ENCODE data around the gene OSGEP.

Gene OSGEP

DNA sequence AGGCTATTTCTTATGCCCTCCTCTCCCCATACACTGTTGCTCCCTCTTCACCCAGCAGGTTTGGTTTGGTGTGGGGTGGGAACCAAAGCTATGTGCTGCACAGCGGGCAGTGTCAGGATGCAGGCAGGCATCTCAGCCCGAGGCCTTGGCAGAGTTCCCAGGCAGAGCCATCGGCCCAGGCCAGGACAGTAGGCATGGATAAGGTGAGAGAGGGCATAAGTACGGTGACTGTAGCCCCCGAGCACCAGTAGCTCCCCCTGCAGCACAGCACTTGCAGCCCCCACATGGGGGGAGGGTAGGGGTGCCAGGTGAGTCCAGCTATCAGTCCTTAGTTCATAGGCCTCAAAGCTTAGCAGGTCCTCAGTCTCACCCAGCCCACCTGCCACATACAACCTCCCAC is 25.8 kb downstream of the OSGEP start:
- no peak for DNase-seq

DNA sequence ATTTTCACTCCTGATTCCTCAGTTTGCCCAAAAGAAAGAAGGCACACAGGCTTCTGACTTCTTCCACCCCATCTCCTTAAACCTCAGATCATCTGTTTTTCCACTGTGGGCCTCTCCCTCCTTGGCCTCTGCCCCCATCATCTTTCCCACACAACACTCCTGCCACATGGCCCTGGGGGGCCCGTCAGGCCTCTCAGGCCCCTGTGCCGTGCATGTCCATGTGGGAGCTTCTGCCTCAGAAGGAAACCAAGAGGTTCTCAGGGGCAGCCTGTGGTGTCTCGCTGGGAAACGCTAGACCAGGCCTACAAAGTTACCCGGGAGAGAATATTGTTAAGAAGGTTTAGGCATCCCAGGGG is 26.6 kb downstream of the OSGEP start:
- no peak for DNase-seq

DNA sequence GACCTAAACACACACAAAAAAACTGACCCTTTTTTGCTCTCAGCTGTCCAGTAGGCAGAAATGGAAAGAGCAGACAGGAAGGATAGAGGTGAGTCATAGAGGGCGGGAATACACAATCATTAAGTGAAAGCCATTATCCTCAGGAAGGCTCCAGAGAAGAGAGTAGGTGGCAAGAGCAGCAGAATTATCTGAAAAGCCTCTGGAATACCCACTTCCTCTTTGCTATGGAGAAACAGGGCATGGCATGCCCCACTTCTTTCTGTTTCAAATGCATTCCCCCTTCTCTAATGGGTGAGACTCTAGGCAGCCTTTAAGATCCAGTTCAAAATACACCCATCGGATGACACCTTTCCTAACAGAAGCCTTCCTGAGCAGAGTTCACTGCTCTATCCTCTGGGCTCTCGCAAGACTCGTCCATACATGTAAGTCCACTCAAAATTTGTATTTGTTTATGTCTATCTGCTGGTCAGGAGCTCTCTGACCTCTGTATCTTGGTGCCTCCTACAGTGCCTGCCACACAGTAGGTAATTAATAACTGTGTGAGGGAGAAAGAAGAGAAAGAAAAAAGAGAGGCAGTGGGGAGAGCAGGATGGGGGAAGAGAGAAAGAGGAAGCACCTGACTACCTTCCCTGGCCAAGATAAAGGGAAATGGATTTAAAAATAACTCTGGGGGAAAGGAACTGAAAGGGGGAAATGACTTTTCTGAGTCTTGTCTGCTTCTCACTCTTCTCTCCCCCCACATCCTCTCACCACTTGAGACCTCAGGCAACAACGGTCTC is 27.2 kb downstream of the OSGEP start:
- peak; percentile 62 for DNase-seq

DNA sequence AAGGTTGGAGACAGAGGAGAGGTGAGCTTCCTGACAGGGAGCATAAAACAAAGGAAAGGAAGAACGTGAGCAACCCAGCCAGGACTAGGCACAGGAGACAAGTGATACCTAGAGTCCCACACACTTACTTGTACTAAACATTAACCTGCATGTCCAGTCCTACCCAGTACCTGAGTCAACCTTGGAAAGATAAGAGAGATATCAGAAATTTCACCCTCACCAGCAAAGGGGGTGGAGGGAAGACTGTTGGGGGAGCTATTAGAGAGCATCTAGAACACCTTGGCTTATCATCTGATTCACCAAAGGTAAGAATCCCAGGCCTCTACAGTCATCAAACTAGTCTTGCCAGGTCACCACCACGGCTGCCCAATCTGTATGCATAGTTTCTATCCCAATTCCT is 29.8 kb downstream of the OSGEP start:
- no peak for DNase-seq

DNA sequence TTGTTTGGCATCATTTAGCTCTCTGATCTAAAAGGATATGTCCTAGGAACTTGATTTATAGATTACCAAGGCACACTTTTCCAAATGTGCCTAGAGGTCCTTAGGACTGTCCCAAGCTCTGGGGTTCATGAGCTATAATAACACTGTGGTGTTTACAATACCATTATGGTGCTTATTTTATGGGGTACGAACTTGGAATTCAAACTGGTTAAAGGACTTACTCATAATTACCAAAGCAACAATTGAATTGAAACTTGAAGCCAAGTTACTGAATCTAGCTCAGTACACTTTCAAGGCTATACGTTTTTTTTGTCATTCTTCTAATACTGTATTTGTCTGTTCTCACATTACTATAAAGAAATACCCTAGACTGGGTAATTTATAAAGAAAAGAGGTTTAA is 31.7 kb downstream of the OSGEP start:
- DNase-seq, result no peak

DNA sequence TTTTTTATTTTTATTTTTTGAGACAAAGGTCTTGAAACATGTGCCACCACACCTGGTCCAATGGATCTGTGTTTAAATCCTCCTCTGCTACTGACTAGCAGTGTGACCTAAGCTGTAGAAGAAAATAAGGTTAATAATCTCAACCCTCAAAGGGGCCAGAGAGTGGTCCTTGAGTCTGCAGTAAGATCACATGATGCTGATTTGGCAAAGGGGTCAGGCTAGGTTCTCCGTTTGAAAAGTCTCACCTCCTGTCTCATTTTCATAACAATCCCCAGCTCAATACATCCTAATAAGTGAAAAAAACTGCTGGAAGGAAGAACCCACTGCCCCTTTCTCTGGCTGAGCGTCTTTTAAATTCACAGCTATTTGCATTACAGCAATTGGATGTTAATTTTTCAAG is 33.3 kb downstream of the OSGEP start:
- DNase-seq, result no peak

DNA sequence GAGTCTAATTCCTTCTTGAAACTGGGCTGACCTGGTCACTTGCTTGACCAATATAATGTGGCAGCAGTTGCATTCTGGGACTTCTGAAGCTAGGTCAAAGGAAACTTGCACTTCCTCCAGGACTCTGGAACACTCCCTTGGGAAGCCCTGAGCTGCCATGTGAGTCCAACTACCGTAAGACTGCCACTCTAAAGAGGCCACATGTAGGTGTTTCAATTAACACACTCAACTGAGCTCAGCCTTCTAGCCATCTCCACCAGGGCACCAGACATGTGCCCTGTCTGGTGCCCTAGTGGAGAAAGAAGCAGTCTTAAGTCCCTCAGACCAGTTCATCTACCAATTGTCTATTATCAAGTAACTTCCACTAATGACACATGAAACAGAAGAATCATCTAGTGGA is 35.2 kb downstream of the OSGEP start:
- no peak for DNase-seq

DNA sequence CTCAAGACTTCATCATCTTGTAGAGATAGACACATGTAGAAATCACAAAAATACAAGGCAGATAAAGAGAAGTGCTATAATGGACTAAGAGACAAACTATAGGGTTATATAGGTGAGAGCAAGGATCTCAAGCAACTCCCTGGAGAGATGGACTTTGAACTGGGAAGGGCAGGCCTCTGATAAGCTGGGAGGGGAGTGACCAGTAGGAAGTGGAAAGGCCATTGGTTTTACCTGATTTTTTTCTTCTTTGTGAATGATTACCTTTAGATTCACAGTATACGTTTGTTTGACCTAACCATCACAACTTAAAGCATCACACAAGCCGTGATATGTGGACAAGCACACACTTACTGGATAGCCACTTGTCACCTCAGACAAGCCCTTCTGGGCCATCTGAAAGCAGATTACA is 36.1 kb downstream of the OSGEP start:
- no peak for DNase-seq

DNA sequence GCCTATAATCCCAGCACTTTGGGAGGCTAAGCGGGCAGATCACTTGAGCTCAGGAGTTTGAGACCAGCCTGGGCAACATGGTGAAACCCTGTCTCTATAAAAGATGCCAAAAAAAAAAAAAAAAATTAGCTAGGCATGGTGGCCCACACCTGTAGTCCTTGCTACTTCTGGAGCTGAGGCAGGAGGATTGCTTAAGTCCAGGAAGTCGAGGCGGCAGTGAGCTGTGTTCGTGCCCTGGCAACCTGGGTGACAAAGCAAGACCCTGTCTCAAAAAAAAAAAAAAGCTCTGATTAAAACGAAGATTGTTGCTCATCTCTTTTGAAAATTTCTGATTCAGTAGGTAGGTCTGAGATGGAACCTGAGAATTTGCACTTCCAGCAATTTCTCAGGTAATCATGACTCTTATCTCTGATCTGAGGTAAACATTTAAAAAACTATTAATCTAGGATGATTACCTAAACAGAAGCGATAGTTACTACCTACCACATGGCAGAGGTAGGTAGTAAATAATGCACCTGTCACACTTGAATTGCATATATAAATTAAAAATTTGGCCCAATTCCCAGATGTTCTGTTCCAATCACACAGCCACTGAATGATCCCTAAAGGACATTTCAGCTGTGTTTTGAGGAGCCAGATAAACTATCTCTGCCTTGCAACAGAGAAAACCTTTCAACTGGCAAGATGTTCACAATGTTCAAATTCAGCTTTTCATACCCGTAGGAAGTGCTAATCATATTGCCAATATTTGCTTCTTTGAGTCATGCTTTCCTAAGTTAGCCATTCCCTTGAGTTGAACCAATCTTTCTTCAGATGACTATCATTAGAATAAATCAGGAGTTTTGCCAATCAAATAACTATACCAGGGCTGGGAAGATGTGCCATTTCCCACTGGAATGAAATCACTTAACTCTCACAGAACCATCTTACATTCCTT is 37.1 kb downstream of the OSGEP start:
- DNase-seq, result no peak

DNA sequence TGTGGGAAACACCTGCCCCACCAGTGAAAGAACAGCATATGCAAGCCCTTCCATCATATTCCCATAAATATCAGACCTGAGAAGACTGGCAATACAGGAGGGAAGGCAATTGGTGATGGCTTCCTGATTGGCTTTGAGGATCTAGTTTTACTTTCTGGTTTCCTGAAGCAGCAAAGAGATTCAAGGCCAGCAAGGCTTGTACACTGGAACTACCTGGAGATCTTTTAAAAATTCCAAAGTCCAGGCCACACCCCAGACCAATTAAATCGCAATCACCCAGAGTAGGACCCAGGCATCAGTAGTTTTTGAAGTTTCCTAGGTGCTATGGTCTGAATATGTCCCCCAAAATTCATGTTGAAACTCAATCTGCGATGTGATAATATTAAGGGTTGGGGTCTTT is 38.4 kb downstream of the OSGEP start:
- DNase-seq, result no peak

DNA sequence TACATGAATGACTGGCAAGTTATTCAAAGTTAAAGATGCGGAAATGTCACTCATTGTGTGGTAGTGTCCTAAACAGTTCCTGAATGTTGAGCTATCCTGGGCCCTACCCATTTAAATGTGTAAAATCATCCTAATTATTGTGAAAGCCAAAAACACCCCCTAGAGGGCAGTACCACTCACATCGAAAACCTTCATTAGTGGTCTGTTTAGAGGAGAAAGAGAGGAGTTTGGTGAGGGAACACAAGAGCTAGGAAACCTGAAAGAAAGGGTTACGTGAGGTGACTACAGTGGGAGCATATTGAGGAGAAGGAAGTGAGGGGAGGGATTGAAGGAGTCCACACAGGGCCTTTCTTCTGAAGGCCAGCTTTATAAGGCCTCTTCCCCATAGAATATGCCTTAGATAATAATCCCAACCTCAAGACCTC is 38.8 kb downstream of the OSGEP start:
- DNase-seq, result peak; percentile 55

DNA sequence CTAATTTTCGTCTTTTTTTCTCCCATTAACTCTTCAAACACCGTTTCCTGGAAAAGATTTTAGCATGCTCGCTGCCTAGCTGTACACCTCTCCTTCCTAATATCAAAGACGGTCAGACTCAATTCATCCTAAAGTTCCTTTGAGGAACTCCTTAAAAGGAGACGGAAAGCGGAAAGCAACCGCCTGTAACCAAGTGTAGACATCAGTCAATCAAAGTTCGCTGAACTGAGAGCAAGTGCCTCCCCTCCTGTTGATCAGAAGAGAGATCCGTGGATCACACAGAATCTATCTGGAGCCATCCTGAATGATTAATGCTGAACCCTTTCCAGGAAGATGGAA is 40.9 kb downstream of the OSGEP start:
- DNase-seq, result peak; percentile 5

DNA sequence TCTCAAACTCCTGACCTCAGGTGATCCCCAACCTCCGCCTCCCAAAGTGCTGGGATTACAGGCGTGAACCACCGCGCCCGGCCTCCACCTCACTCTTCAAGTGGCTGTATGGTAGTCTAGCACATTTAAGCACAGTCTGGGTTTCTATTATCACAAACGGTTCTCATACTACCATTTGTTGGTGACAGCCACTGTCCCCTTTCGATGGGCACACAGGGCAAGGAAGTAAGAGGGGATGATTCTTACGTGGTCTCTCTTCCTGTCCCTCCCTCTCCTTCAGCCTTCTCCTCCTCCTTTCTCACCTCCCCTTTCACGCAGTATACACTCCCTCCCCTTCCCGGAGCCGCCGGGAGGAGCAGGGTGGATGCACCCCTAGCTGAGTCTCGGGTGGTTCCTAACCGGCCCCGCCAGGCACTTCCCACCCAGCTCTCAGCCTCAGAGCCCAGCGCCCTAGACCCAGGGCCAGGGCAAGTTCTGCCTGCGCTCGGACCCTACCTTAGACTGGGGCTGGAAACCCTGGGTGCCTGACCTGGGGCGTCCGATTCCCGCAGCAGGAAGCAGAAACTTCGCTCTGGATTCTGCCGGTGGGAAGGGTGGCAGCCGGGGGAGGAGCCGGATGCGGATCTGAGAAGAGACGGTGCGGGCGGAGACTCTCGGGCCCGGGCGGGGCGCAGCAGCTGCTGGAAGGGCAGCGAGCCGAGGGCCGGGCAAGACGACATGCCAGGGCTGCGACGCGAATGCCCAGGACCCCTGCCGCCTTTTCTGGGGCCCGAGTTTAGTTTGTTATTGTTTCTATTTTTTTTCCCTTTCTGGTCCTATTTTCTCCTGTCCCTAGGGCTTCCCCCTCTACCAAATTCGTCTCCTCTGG is 41.5 kb downstream of the OSGEP start, which contains the start of gene TEP1:
TEP1 (minus strand) TSS at position 626 of the 868 bp plus-strand sequence. CDS start 5,062 bp downstream, outside the sequence.
- peak; percentile 84 for DNase-seq

DNA sequence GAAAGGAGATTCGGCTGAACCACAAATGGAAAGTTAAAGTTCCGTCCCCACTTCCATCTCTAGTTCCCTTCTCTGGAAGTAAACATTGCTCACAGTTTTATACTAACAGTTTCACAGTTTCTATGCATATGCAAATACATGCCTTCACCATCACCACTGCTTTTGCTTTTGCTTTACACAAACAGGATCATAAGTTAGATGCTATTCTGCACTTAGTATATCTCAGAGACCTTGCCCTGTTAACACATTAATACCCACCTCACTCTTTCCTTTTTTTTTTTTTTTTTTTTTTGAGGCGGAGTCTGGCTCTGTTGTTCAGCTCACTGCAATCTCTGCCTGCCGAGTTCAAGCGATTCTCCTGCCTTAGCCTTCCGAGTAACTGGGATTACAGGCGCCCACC is 42.2 kb downstream of the OSGEP start:
- DNase-seq, result peak; percentile 5

DNA sequence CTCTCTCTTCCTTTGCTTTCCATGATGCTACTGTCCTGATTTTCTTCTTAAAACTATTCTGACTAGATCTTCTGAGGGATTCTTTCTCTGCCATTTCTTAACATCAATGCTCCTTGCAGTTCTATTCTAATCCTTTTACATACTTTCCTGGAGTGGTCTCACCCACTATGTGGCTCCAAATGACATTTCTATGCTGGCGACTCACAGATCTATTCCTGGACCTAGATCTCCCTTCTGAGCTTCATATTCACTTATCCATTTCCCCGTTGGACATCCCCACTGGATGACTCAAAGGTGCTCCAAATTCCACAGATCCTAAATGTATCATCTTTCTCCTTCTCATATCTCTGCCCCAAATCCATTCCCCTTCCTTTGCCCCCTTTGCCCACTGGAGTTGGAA is 45.4 kb downstream of the OSGEP start:
- peak; percentile 86 for DNase-seq

DNA sequence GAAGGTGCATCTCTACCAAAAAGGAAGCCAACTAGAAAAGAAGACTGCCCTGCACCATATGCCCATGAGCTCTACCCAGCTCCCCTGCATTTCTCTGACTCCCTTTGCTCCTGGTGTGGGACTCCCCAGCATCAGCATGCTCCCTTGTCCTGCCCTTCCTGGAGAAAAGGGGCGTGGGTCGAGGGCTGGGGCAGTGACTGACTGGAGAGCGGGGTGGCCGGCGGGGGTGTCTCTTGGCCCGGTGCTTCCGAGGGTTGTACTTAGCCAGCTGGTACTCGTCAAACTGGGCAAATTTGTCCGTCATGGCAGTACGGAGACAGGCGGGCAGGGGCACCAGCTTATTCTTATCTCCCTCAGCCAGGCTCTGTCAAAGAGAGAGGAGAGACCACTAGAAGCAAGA is 51.1 kb downstream of the OSGEP start:
- DNase-seq, result no peak

DNA sequence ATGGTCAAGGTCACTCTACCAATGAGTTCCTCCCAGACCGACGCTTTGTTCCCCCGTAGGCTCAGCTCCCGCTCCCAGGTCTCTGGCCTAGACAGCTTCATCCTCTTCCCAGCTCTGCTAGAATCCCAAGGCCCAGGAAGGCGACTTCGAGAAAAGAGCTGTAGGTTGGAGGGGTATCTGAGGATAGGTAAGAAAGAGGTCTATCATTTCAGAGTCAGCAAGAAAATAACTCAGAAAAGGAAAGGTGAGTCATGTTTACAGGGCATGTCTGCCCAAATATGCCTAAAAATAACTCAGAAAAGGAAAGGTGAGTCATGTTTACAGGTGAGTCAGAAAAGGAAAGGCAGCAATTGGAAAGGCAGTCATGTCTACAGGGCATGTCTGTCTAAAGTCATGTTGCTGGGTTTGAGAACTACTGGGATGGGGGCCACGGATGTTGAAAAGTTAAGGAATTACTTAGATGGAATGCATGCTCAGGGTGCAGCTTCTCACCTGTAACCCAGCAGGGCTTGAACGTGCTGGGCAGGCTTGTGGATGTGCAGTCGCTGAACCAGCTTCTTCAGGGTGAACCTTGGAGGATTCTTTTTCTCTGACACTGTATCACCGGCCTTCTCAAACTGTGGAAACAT is 53.5 kb downstream of the OSGEP start:
- DNase-seq, result peak; percentile 40

DNA sequence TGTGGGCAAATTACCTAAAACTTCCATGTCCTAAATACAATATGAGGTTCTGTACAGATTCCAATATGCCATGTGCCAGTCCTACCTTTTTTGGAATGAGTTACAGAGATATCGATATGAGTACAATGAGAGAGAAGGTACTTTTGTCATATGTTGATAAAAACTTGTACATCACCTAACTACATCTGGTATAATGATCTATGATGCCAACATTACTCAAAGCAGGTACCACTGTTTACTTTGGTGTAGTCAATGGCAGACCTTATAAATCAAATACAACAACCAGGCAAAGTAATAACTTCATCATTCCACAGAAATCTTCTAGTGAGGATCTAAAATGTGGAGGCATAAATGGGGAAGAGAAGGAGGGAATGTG is 54.0 kb downstream of the OSGEP start:
- no peak for DNase-seq

DNA sequence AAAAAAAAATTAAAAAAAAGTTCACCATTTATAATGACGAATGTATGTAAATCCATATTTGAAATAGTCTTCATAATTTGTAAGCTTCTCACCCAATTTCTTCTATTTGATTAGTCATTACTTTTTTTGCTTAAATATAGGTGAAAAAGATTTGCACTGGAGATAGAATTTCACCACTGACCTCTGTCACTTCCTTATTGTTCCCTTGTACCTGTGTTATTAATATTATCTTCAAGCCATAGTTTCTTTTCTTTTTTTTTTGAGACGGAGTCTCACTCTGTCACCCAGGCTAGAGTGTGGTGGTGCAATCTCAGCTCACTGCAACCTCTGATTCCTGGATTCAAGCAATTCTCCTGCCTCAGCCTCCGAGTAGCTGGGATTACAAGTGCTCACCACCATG is 57.1 kb downstream of the OSGEP start:
- no peak for DNase-seq
